Activated B cell treated with CpG ODN at 0.5 μM for 24 hours (primary cell): ENCODE results near the gene PHLDB1. TPM values are rescaled to one million over a fixed set of nuclear protein-coding genes. Genes with fewer than 3 reads are reported as not detected.
"Not testable (repeated sequence)": the region's sequence is repeated elsewhere in the genome, so short reads cannot be mapped to it uniquely, and the experiment has no call there.

Experiments used
- ATAC-seq: fragments of 200-7000 bp; cut with Tn5 transposase; one replicate; pipeline ENCODE4 v1.10.0; 2021; ENCODE audit warnings: low read depth, mild to moderate bottlenecking, moderate library complexity
- CTCF ChIA-PET: fragments of 350-600 bp; sonication (Branson Sonifier 250); formaldehyde crosslinking; loops from one replicate; lab custom pipeline; 2021; ENCODE audit warnings: antibody characterized with exemption; lab: Charles Lee
- POLR2A ChIA-PET: fragments of 350-600 bp; sonication (Branson Sonifier 250); formaldehyde crosslinking; loops from one replicate; lab custom pipeline; 2021; ENCODE audit warnings: antibody characterized with exemption; lab: Charles Lee
- DNase-seq: peaks from one replicate; pipeline ENCODE4 v3.0.0; 2022
- H3K27ac Mint-ChIP-seq: one replicate; pipeline ENCODE4 v1.8.0; 2020; ENCODE audit warnings: mixed read lengths
- H3K27me3 Mint-ChIP-seq: one replicate; pipeline ENCODE4 v1.8.0; 2021; ENCODE audit warnings: mixed read lengths
- H3K36me3 Mint-ChIP-seq: one replicate; pipeline ENCODE4 v1.8.0; 2021; ENCODE audit warnings: low read depth, mixed read lengths
- H3K4me1 Mint-ChIP-seq: one replicate; pipeline ENCODE4 v1.8.0; 2021; ENCODE audit warnings: mixed read lengths
- H3K4me3 Mint-ChIP-seq: one replicate; pipeline ENCODE4 v1.8.0; 2020; ENCODE audit warnings: mild to moderate bottlenecking, mixed read lengths
- H3K9me3 Mint-ChIP-seq: one replicate; pipeline ENCODE4 v1.8.0; 2020; ENCODE audit warnings: mixed read lengths
- intact Hi-C: fragments of 100-400 bp; cut with micrococcal nuclease; formaldehyde crosslinking; loops from one replicate; pipeline ENCODE4 v1.15.1; 2024
- total RNA-seq: library from RNA; stranded (reverse); gene quantifications from 2 replicates; pipeline ENCODE4 v1.2.3, GENCODE V29; 2022
- TF ChIP-seq, protein P1 (sequence below): fragments of 200-600 bp; IDR thresholded peaks from one replicate; pipeline ENCODE4 v1.8.0; 2022; ENCODE audit warnings: antibody characterized with exemption, mild to moderate bottlenecking

Gene PHLDB1
- total RNA-seq, 1 donor from 2014 or later: 2.6 TPM

DNA sequence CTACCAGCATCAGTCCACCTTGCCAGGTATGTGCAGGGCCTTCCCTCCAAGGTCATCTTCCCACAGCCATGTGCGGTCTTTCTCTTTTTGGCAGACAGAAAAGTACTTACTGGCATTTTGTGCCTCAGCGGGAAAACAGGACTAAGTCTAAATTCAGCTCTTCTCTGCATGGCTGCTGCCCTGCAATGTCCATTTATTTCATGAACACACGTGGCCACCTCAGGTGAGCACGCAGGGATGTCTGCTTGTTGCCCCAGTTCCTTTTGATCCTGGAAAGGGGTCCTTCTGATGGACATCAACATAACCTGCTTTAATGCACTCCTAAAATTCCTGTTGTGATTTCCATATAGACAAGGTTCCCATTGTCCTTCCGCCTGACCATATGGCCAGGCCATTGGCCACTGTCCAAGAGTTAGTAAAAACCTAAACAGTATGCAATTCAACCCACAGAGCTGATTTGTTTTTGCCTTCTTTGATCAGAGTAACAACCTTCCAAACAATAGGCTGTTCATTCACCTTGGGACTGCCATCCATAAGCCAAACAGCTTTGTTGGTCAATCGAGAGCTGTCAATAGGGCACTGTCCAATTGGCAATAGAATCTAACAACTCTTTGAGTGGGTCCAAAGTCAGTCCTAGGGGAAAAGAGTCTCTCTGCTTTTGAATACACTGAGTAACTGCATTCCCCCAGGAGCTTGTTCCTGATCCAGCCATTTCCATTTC, 66.1 kb downstream of the PHLDB1 start:
- H3K4me3 Mint-ChIP-seq: no peak overlapping the region
- no peaks in the 10 kb centered on the region for H3K4me1 Mint-ChIP-seq
- H3K27me3 Mint-ChIP-seq: peaks cover 38% of the 10 kb centered on the region
- H3K9me3 Mint-ChIP-seq: peaks cover 16% of the 10 kb centered on the region
- ATAC-seq: no peak
- ChIA-PET CTCF (interaction anchor here (0.6 kb wide), 1 partner anchor 116 kb away, joined by 4 read pairs; no protein-coding TSS in a partner anchor), POLR2A (no interaction called here)
- DNase-seq: peak; percentile 3
- intact Hi-C loops: no loop called here
- H3K36me3 Mint-ChIP-seq: no peaks in the 10 kb centered on the region
- TF ChIP-seq, protein P1, sequence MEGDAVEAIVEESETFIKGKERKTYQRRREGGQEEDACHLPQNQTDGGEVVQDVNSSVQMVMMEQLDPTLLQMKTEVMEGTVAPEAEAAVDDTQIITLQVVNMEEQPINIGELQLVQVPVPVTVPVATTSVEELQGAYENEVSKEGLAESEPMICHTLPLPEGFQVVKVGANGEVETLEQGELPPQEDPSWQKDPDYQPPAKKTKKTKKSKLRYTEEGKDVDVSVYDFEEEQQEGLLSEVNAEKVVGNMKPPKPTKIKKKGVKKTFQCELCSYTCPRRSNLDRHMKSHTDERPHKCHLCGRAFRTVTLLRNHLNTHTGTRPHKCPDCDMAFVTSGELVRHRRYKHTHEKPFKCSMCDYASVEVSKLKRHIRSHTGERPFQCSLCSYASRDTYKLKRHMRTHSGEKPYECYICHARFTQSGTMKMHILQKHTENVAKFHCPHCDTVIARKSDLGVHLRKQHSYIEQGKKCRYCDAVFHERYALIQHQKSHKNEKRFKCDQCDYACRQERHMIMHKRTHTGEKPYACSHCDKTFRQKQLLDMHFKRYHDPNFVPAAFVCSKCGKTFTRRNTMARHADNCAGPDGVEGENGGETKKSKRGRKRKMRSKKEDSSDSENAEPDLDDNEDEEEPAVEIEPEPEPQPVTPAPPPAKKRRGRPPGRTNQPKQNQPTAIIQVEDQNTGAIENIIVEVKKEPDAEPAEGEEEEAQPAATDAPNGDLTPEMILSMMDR: no peak
- no peak overlapping the region for H3K27ac Mint-ChIP-seq

DNA sequence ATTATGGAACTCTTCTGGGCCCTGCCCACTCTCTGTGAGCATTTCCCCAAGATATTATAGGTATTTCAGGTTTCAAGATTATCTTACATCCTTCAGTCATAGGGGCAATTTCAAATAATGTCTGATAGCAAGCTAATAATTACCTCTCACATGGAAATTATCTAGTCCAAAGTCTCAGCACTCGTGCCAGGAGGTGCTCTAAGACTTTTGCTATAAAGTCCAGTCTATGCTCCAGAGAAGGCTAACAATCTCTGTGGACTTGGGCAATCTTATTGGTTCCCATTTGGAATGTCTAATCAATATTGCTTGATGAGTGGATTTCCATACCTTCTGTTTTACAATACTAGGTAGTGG, 66.6 kb downstream of the PHLDB1 start:
- POLR2A ChIA-PET: no interaction called here
- ATAC-seq (no peak), DNase-seq (no peak)
- Mint-ChIP-seq H3K4me3 (no peak overlapping the region), H3K27me3 (peaks cover 38% of the 10 kb centered on the region), H3K4me1 (no peaks in the 10 kb centered on the region), H3K9me3 (peaks cover 16% of the 10 kb centered on the region), H3K36me3 (no peaks in the 10 kb centered on the region), H3K27ac (no peak overlapping the region)
- intact Hi-C loops: no loop called here
- TF ChIP-seq, protein P1: no peak
- CTCF ChIA-PET: interaction anchor here (0.6 kb wide), 1 partner anchor 115 kb away, joined by 4 read pairs; no protein-coding TSS in a partner anchor

DNA sequence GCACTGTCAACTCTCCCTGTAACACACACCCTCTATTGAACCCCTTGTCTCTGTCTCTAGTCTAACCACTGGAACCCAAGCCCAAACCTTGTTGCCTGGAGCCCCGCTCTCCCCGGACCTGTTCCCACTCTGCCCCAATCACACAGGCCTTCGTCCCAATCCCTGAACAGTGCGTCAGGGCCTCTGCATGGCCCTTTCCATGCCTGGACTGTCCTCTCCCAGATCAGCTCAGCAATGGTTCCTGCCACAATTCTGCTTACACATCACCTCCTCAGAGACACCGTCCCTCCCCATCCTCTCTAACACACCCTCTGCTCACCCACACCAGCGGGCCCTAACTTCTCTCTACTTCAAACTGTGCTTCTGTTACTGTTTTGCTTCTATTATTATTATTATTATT, 70.6 kb downstream of the PHLDB1 start:
- peaks cover 6% of the 10 kb centered on the region for H3K9me3 Mint-ChIP-seq
- H3K4me3 Mint-ChIP-seq: no peak overlapping the region
- H3K27me3 Mint-ChIP-seq: peaks cover 18% of the 10 kb centered on the region
- TF ChIP-seq, protein P1: no peak
- ChIA-PET POLR2A (no interaction called here), CTCF (no interaction called here)
- H3K27ac Mint-ChIP-seq: no peak overlapping the region
- no peaks in the 10 kb centered on the region for H3K4me1 Mint-ChIP-seq
- H3K36me3 Mint-ChIP-seq: no peaks in the 10 kb centered on the region
- intact Hi-C loops: no loop called here
- ATAC-seq (no peak), DNase-seq (no peak)

DNA sequence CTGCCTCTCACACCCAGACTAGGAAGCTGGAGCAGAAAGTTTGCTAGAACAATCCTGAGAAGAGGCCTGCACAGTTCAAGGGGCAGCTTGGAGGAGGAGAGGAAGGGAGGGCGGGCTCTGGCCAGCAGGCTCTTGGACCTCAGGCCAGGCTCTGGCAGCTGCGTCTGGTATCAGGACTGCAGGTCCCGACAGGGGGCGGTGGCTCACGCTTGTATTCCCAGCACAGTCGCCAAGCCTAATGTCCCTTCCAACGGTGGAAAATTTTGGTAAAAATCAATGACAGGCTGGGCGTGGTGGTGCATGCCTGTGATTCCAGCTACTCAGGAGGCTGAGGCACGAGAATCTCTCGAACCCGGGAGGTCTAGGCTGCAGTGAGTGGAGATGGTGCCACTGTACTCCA, 71.5 kb downstream of the PHLDB1 start:
- POLR2A ChIA-PET, H3K27ac Mint-ChIP-seq, intact Hi-C loops, H3K9me3 Mint-ChIP-seq, H3K4me3 Mint-ChIP-seq, ATAC-seq, DNase-seq, H3K36me3 Mint-ChIP-seq, CTCF ChIA-PET, H3K4me1 Mint-ChIP-seq: not testable (repeated sequence)
- peaks cover 12% of the 10 kb centered on the region for H3K27me3 Mint-ChIP-seq

DNA sequence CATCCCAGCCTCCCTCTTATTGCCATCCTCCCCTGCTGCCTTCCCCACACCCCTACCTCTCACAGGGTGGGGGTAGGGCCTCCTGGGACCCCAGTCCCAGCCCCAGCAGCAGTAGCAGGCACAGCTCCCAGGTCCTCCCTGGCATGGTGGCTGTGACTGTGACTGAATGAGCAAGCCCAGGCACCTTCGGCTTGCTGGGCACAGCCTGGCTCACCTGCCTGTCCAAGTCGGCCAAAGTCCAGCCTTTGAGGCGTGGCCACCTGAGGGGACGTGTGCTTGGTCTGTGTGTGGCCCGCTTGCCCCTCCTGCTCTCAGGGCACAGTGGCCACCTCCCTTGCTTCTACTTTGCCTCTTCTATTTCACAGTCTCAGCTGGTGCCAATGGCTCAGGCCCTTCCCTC, 72.1 kb downstream of the PHLDB1 start, which contains the start of gene TREH:
TSS of gene TREH (minus strand) at position 168 of the 400 bp plus-strand sequence. CDS start at position 145, 23 bp downstream.
- CTCF ChIA-PET: no interaction called here
- Mint-ChIP-seq H3K4me1 (no peaks in the 10 kb centered on the region), H3K4me3 (no peak within 1 kb of the TSS), H3K36me3 (no peaks in the 10 kb centered on the region), H3K27me3 (peaks cover 12% of the 10 kb centered on the region), H3K9me3 (peaks cover 6% of the 10 kb centered on the region), H3K27ac (no peak within 1 kb of the TSS)
- TF ChIP-seq, protein P1: no peak
- POLR2A ChIA-PET: no interaction called here
- DNase-seq (no peak), ATAC-seq (no peak)
- intact Hi-C loops: no loop called here
